ENCODE measurements around the gene ALK.

DNA sequence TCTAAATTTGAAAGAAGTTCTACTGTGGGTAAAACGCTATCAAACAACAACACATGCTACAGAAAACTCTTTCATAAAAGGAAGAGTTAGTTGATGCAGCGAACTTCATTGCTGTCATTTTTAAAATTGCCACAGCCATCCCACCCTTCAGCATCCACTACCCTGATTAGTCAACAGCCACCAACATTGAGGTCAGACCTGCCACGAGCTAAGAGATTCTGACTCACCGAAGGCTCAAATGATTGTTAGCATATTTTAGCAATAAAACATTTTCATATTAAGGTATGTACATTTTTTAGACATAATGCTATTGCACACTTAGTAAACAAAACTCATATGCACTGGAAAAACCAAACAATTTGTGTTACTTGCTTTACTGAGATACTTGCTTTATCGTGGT, 459.1 kb downstream of the ALK start:
- TF ChIP-seq, protein P1, sequence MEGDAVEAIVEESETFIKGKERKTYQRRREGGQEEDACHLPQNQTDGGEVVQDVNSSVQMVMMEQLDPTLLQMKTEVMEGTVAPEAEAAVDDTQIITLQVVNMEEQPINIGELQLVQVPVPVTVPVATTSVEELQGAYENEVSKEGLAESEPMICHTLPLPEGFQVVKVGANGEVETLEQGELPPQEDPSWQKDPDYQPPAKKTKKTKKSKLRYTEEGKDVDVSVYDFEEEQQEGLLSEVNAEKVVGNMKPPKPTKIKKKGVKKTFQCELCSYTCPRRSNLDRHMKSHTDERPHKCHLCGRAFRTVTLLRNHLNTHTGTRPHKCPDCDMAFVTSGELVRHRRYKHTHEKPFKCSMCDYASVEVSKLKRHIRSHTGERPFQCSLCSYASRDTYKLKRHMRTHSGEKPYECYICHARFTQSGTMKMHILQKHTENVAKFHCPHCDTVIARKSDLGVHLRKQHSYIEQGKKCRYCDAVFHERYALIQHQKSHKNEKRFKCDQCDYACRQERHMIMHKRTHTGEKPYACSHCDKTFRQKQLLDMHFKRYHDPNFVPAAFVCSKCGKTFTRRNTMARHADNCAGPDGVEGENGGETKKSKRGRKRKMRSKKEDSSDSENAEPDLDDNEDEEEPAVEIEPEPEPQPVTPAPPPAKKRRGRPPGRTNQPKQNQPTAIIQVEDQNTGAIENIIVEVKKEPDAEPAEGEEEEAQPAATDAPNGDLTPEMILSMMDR (IDR thresholded peaks at IDR 0.05; ENCODE audit: borderline replicate concordance, extremely low read depth, low read length, poor library complexity, severe bottlenecking), result no peak
- no peak for TF ChIP-seq EZH2 (IDR thresholded peaks at IDR 0.05; ENCODE audit: borderline replicate concordance, low read depth, low read length, severe bottlenecking)

All from DND-41 (cell line).